ENCODE results near the gene S100A13. TPM values are rescaled to one million over a fixed set of nuclear protein-coding genes. Genes with fewer than 3 reads are reported as not detected.

Gene S100A13
- total RNA-seq, 1 donor from 2014 or later: 152 TPM

DNA sequence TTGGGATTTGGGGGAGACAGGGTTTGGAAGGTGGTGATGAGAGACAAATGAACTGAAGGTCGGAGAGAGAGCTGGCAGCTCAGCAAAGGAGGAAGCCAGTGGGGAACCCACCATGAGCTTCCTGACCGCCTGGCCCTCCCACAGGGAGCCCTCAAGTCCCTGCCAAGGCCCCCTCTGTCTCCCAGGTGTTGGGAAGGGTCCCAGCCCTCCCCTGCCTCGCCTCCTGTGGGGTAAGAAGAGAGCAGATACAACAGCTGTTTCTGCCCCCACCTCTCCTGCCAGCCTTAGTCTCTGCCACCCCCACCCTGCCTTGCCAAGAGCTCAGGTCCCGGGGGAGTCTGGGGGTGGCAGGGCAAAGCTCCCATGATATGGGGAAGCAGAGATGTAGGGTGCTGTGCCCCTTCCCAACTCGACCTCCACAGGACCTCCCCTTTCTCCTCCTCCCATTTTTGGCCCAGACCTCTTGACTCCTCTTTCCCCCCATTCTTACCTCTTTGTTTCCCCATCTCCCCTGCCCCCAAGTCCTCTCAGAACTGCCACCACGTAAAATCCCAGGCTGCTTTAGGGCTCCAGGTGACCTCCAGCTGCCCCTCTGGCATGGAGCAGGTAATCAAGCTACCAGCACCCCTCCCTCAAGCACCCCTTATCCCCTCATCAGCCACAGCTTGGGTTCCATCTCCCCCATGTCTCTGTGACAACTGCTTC lies 1.5 kb upstream of the S100A13 start:
- no peak for DNase-seq (ENCODE audit: low spot score)
- peaks cover 48% of the 10 kb centered on the region for H3K4me1 Mint-ChIP-seq (ENCODE audit: unreplicated experiment)
- TF ChIP-seq, protein P1, sequence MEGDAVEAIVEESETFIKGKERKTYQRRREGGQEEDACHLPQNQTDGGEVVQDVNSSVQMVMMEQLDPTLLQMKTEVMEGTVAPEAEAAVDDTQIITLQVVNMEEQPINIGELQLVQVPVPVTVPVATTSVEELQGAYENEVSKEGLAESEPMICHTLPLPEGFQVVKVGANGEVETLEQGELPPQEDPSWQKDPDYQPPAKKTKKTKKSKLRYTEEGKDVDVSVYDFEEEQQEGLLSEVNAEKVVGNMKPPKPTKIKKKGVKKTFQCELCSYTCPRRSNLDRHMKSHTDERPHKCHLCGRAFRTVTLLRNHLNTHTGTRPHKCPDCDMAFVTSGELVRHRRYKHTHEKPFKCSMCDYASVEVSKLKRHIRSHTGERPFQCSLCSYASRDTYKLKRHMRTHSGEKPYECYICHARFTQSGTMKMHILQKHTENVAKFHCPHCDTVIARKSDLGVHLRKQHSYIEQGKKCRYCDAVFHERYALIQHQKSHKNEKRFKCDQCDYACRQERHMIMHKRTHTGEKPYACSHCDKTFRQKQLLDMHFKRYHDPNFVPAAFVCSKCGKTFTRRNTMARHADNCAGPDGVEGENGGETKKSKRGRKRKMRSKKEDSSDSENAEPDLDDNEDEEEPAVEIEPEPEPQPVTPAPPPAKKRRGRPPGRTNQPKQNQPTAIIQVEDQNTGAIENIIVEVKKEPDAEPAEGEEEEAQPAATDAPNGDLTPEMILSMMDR (IDR thresholded peaks at IDR 0.05; ENCODE audit: unreplicated experiment): no peak

GRCh38 chr1:153627715-153628626 lies 666 bp upstream of the S100A13 start, which contains the start of gene S100A1:
Gene S100A1, plus strand, starts transcription at chr1:153628434. Its CDS starts 2,088 bp downstream, at chr1:153630522.
- peaks cover 3% of the 10 kb centered on the region for H3K9me3 Mint-ChIP-seq (ENCODE audit: unreplicated experiment)
- peak within 1 kb of the TSS; percentile 93 for H3K4me3 Mint-ChIP-seq (ENCODE audit: unreplicated experiment)
- H3K36me3 Mint-ChIP-seq (ENCODE audit: low read depth, unreplicated experiment): peaks cover 22% of the 10 kb centered on the region
- H3K27ac Mint-ChIP-seq (ENCODE audit: unreplicated experiment): peak within 1 kb of the TSS; percentile 93
- peaks cover 49% of the 10 kb centered on the region for H3K4me1 Mint-ChIP-seq (ENCODE audit: unreplicated experiment)
- TF ChIP-seq, protein P1 (IDR thresholded peaks at IDR 0.05; ENCODE audit: unreplicated experiment): peak; percentile 81
- H3K27me3 Mint-ChIP-seq (ENCODE audit: unreplicated experiment): peaks cover 17% of the 10 kb centered on the region
- DNase-seq (ENCODE audit: low spot score): no peak

More for the DNA sequence above, 1.5 kb upstream of the S100A13 start:
- Mint-ChIP-seq H3K9me3 (ENCODE audit: unreplicated experiment) (peaks cover 6% of the 10 kb centered on the region), H3K36me3 (ENCODE audit: low read depth, unreplicated experiment) (peaks cover 21% of the 10 kb centered on the region), H3K4me3 (ENCODE audit: unreplicated experiment) (no peak overlapping the region), H3K27ac (ENCODE audit: unreplicated experiment) (peak overlapping the region; percentile 61), H3K27me3 (ENCODE audit: unreplicated experiment) (peaks cover 17% of the 10 kb centered on the region)

GRCh38 chr1:153626477-153626903 lies 815 bp downstream of the S100A13 start:
- H3K27me3 Mint-ChIP-seq (ENCODE audit: unreplicated experiment): peaks cover 12% of the 10 kb centered on the region
- peak overlapping the region; percentile 93 for H3K4me3 Mint-ChIP-seq (ENCODE audit: unreplicated experiment)
- H3K9me3 Mint-ChIP-seq (ENCODE audit: unreplicated experiment): no peaks in the 10 kb centered on the region
- H3K4me1 Mint-ChIP-seq (ENCODE audit: unreplicated experiment): peaks cover 47% of the 10 kb centered on the region
- H3K36me3 Mint-ChIP-seq (ENCODE audit: low read depth, unreplicated experiment): peaks cover 21% of the 10 kb centered on the region
- DNase-seq (ENCODE audit: low spot score): no peak
- peak overlapping the region; percentile 93 for H3K27ac Mint-ChIP-seq (ENCODE audit: unreplicated experiment)
- TF ChIP-seq, protein P1 (IDR thresholded peaks at IDR 0.05; ENCODE audit: unreplicated experiment): no peak

DNA sequence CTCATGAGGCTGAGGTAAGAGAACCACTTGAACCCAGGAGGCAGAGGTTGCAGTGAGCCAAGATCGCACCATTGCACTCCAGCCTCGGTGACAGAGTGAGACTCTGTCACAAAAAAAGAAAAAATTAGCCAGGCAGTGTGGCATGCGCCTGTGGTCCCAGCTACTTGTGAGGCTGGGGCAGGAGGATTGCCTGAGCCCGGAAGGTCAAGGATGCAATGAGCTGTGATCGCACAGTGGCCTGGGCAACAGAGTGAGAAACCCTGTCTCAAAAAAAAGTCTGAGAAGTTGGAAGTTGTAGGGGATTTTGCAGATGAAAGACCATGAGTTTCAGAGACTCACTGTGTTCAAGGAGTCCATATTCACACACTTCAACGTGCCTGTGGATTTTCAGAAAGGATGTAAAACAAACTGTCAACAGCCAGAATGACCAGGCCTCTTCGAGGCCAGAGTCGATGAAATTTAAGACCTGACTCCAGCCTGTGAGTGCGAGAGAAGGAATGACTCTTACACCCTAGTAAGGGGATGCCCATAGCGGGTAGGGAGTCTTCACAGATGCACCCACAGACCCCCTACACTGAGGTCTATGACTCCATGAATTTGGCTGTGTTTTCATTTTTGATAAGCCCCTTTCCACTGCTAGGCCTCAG lies 2.2 kb downstream of the S100A13 start:
- H3K27ac Mint-ChIP-seq (ENCODE audit: unreplicated experiment): no peak overlapping the region
- TF ChIP-seq, protein P1 (IDR thresholded peaks at IDR 0.05; ENCODE audit: unreplicated experiment): no peak
- H3K4me1 Mint-ChIP-seq (ENCODE audit: unreplicated experiment): peaks cover 47% of the 10 kb centered on the region
- peaks cover 11% of the 10 kb centered on the region for H3K27me3 Mint-ChIP-seq (ENCODE audit: unreplicated experiment)
- DNase-seq (ENCODE audit: low spot score): no peak
- H3K36me3 Mint-ChIP-seq (ENCODE audit: low read depth, unreplicated experiment): peaks cover 21% of the 10 kb centered on the region
- peak overlapping the region; percentile 79 for H3K4me3 Mint-ChIP-seq (ENCODE audit: unreplicated experiment)
- H3K9me3 Mint-ChIP-seq (ENCODE audit: unreplicated experiment): no peaks in the 10 kb centered on the region

All from endothelial cell (in vitro differentiated cells).